Mesendoderm (in vitro differentiated cells): Measurements from ENCODE around the gene NTRK3.

ENCODE experiments used
- DNase-seq: peaks from one replicate; pipeline ENCODE4 v3.0.0; 2013
- H2AK5ac ChIP-seq: 2 replicates; pipeline ENCODE4 v1.6.1; 2013; ENCODE audit warnings: low read length, inconsistent platforms
- H2BK120ac ChIP-seq: 2 replicates; pipeline ENCODE4 v1.6.1; 2013; ENCODE audit warnings: low read depth, mild to moderate bottlenecking, low read length, moderate library complexity, mixed read lengths
- H2BK15ac ChIP-seq: replicated peaks from 2 replicates; pipeline ENCODE4 v1.6.1; 2013; ENCODE audit warnings: low read depth, mild to moderate bottlenecking, moderate library complexity
- H2BK5ac ChIP-seq: 2 replicates; pipeline ENCODE4 v1.6.1; 2013; ENCODE audit warnings: low read length, inconsistent platforms
- H3K18ac ChIP-seq: 2 replicates; pipeline ENCODE4 v1.6.1; 2013; ENCODE audit warnings: mild to moderate bottlenecking, low read length, mixed read lengths
- H3K23ac ChIP-seq: one replicate; pipeline ENCODE4 v1.6.1; 2013; ENCODE audit warnings: low read length
- H3K27ac ChIP-seq: 2 replicates; pipeline ENCODE4 v1.5.1; 2013; ENCODE audit warnings: low read depth, mild to moderate bottlenecking, inconsistent platforms, low read length, moderate library complexity
- H3K27me3 ChIP-seq: 2 replicates; pipeline ENCODE4 v1.6.1; 2013; ENCODE audit warnings: low read length, control low read depth, mild to moderate bottlenecking, inconsistent platforms; ENCODE audit not compliant: insufficient read depth, poor library complexity
- H3K36me3 ChIP-seq: 2 replicates; pipeline ENCODE4 v1.6.1; 2013; ENCODE audit warnings: low read length, inconsistent platforms; ENCODE audit not compliant: control insufficient read depth, insufficient read depth
- H3K4ac ChIP-seq: one replicate; pipeline ENCODE4 v1.6.1; 2013; ENCODE audit warnings: low read depth, mild to moderate bottlenecking, low read length, moderate library complexity
- H3K4me1 ChIP-seq: 2 replicates; pipeline ENCODE4 v1.6.1; 2013; ENCODE audit warnings: low read depth, low read length, inconsistent platforms; ENCODE audit not compliant: control insufficient read depth
- H3K4me2 ChIP-seq: 2 replicates; pipeline ENCODE4 v1.6.1; 2013; ENCODE audit warnings: low read length
- H3K4me3 ChIP-seq: 2 replicates; pipeline ENCODE4 v1.5.1; 2013; ENCODE audit warnings: mild to moderate bottlenecking, low read length
- H3K56ac ChIP-seq: one replicate; pipeline ENCODE4 v1.6.1; 2013; ENCODE audit warnings: low read length
- H3K79me1 ChIP-seq: 2 replicates; pipeline ENCODE4 v1.6.1; 2013; ENCODE audit warnings: low read length, inconsistent platforms
- H3K79me2 ChIP-seq: 2 replicates; pipeline ENCODE4 v1.6.1; 2013; ENCODE audit warnings: mild to moderate bottlenecking, low read length; ENCODE audit not compliant: control insufficient read depth, insufficient read depth
- H3K9ac ChIP-seq: 2 replicates; pipeline ENCODE4 v1.6.1; 2013; ENCODE audit warnings: low read length, inconsistent platforms
- H4K5ac ChIP-seq: one replicate; pipeline ENCODE4 v1.6.1; 2013; ENCODE audit warnings: low read length
- H4K8ac ChIP-seq: one replicate; pipeline ENCODE4 v1.6.1; 2013; ENCODE audit warnings: low read depth, mild to moderate bottlenecking, control low read depth, low read length, moderate library complexity
- WGBS: extraction: QIAGEN DNeasy Blood & Tissue Kit; methylation state at CpG from one replicate; pipeline ENCODE4 v1.1.7; 2013; ENCODE audit warnings: low lambda C conversion rate, missing lambda C conversion rate; ENCODE audit not compliant: insufficient coverage; ENCODE audit errors: extremely low coverage; 5-methylcytosine and 5-hydroxymethylcytosine counted together

The NTRK3 gene

GRCh38 chr15:88083811-88084760, 172.5 kb downstream of the NTRK3 start:
- Histone ChIP-seq H3K9ac (no peak overlapping the region), H3K18ac (no peak overlapping the region), H4K8ac (no peak overlapping the region), H2AK5ac (no peak overlapping the region), H4K5ac (no peak overlapping the region), H3K27me3 (no peaks in the 10 kb centered on the region), H3K4me1 (no peaks in the 10 kb centered on the region), H3K36me3 (no peaks in the 10 kb centered on the region), H3K56ac (no peak overlapping the region), H2BK5ac (no peak overlapping the region), H3K4me3 (no peak overlapping the region), H3K79me2 (no peaks in the 10 kb centered on the region), H3K4ac (no peak overlapping the region), H3K4me2 (no peak overlapping the region), H2BK15ac (no peak overlapping the region), H3K23ac (no peak overlapping the region), H3K79me1 (no peaks in the 10 kb centered on the region), H2BK120ac (no peak overlapping the region), H3K27ac (no peak overlapping the region)
- DNase-seq: no peak
- WGBS: no CpG with 5 or more reads among the region's 9 CpGs

GRCh38 chr15:88080616-88081015, 175.9 kb downstream of the NTRK3 start:
- Histone ChIP-seq H2AK5ac (no peak overlapping the region), H3K79me1 (no peaks in the 10 kb centered on the region), H3K4me3 (no peak overlapping the region), H3K36me3 (no peaks in the 10 kb centered on the region), H2BK5ac (no peak overlapping the region), H3K27me3 (no peaks in the 10 kb centered on the region), H3K56ac (no peak overlapping the region), H3K4me1 (no peaks in the 10 kb centered on the region), H4K5ac (no peak overlapping the region), H3K18ac (no peak overlapping the region), H3K4me2 (no peak overlapping the region), H3K27ac (no peak overlapping the region), H3K4ac (no peak overlapping the region), H3K79me2 (no peaks in the 10 kb centered on the region), H2BK15ac (no peak overlapping the region), H3K9ac (no peak overlapping the region), H3K23ac (no peak overlapping the region), H2BK120ac (no peak overlapping the region), H4K8ac (no peak overlapping the region)
- DNase-seq: no peak
- WGBS: no CpG with 5 or more reads among the region's 3 CpGs

- Histone ChIP-seq H2BK120ac (no peak overlapping the region), H2BK5ac (no peak overlapping the region), H3K56ac (no peak overlapping the region), H2AK5ac (no peak overlapping the region), H3K4me3 (no peak overlapping the region), H3K36me3 (no peaks in the 10 kb centered on the region), H3K4me2 (no peak overlapping the region), H3K79me2 (no peaks in the 10 kb centered on the region), H4K8ac (no peak overlapping the region), H3K23ac (no peak overlapping the region), H3K27me3 (no peaks in the 10 kb centered on the region), H3K27ac (no peak overlapping the region), H3K9ac (no peak overlapping the region), H3K18ac (no peak overlapping the region), H3K79me1 (no peaks in the 10 kb centered on the region), H3K4me1 (no peaks in the 10 kb centered on the region), H2BK15ac (no peak overlapping the region), H3K4ac (no peak overlapping the region), H4K5ac (no peak overlapping the region)
- no CpG with 5 or more reads among the region's 12 CpGs for WGBS
- no peak for DNase-seq
Measured at GRCh38 chr15:88077296-88078020, 179.1 kb downstream of the NTRK3 start.

- H3K4ac ChIP-seq: no peak overlapping the region
- no peak overlapping the region for H4K5ac ChIP-seq
- H3K9ac ChIP-seq: no peak overlapping the region
- H2BK5ac ChIP-seq: no peak overlapping the region
- H2AK5ac ChIP-seq: no peak overlapping the region
- H3K36me3 ChIP-seq: no peaks in the 10 kb centered on the region
- H3K27me3 ChIP-seq: no peaks in the 10 kb centered on the region
- DNase-seq: no peak
- H4K8ac ChIP-seq: no peak overlapping the region
- WGBS: no CpG with 5 or more reads among the region's 1 CpG
- H3K79me2 ChIP-seq: no peaks in the 10 kb centered on the region
- H2BK15ac ChIP-seq: no peak overlapping the region
- H3K4me1 ChIP-seq: no peaks in the 10 kb centered on the region
- H3K27ac ChIP-seq: no peak overlapping the region
- no peak overlapping the region for H3K4me2 ChIP-seq
- no peaks in the 10 kb centered on the region for H3K79me1 ChIP-seq
- no peak overlapping the region for H3K56ac ChIP-seq
- no peak overlapping the region for H2BK120ac ChIP-seq
- H3K4me3 ChIP-seq: no peak overlapping the region
- H3K18ac ChIP-seq: no peak overlapping the region
- no peak overlapping the region for H3K23ac ChIP-seq
Measured at GRCh38 chr15:88076328-88076727, 180.2 kb downstream of the NTRK3 start.

GRCh38 chr15:88075102-88075501, 181.4 kb downstream of the NTRK3 start:
- Histone ChIP-seq H3K18ac (no peak overlapping the region), H3K56ac (no peak overlapping the region), H3K4ac (no peak overlapping the region), H3K4me3 (no peak overlapping the region), H3K4me2 (no peak overlapping the region), H3K79me1 (no peaks in the 10 kb centered on the region), H3K27me3 (no peaks in the 10 kb centered on the region), H2BK5ac (no peak overlapping the region), H4K5ac (no peak overlapping the region), H3K23ac (no peak overlapping the region), H3K4me1 (no peaks in the 10 kb centered on the region), H4K8ac (no peak overlapping the region), H2BK120ac (no peak overlapping the region), H3K9ac (no peak overlapping the region), H2BK15ac (no peak overlapping the region), H2AK5ac (no peak overlapping the region), H3K27ac (no peak overlapping the region), H3K79me2 (no peaks in the 10 kb centered on the region), H3K36me3 (no peaks in the 10 kb centered on the region)
- WGBS: no CpG with 5 or more reads among the region's 6 CpGs
- DNase-seq: no peak
